HUDEP-2 (cell line): ENCODE results near the gene WASHC3.
"Not testable (repeated sequence)": the region's sequence is repeated elsewhere in the genome, so short reads cannot be mapped to it uniquely, and the experiment has no call there.

Experiments
- DNase-seq, 76 experiments: peaks; one replicate each; lab custom pipeline; 2025; ENCODE audit not compliant: unreplicated experiment in 76 of 76; lab: John Stamatoyannopoulos, UW

The WASHC3 gene

GRCh38 chr12:102051431-102051965 lies 10.3 kb downstream of the WASHC3 start:
- DNase-seq = no peak

GRCh38 chr12:102050660-102051430 lies 10.9 kb downstream of the WASHC3 start:
- DNase-seq = no peak

GRCh38 chr12:102043928-102044327 lies 17.9 kb downstream of the WASHC3 start:
- DNase-seq = no peak

- no peak for DNase-seq
These were observed 27.6 kb downstream of the WASHC3 start for GRCh38 chr12:102033991-102034745.

GRCh38 chr12:102031852-102032251 lies 29.9 kb downstream of the WASHC3 start:
- DNase-seq = no peak

GRCh38 chr12:102029141-102029540 lies 32.6 kb downstream of the WASHC3 start:
- DNase-seq = no peak

GRCh38 chr12:102026728-102027127 lies 35.1 kb downstream of the WASHC3 start:
- DNase-seq = no peak

- no peak for DNase-seq
These were observed 37.0 kb downstream of the WASHC3 start for GRCh38 chr12:102024765-102025164.

- DNase-seq = no peak
These were observed 38.4 kb downstream of the WASHC3 start for GRCh38 chr12:102023343-102023930.

- DNase-seq = no peak
These were observed 39.5 kb downstream of the WASHC3 start for GRCh38 chr12:102022286-102022685.

- no peak for DNase-seq
These were observed 40.1 kb downstream of the WASHC3 start for GRCh38 chr12:102021540-102022246.

GRCh38 chr12:102018607-102019006 lies 43.2 kb downstream of the WASHC3 start:
- not testable (repeated sequence) for DNase-seq

- no peak for DNase-seq
These were observed 45.3 kb downstream of the WASHC3 start for GRCh38 chr12:102016472-102016871.

- no peak for DNase-seq
These were observed 51.4 kb downstream of the WASHC3 start for GRCh38 chr12:102010265-102010994.

- no peak for DNase-seq
These were observed 52.0 kb downstream of the WASHC3 start for GRCh38 chr12:102009796-102010195.

- DNase-seq = no peak
These were observed 53.1 kb downstream of the WASHC3 start for GRCh38 chr12:102008615-102009126.

GRCh38 chr12:102005256-102005655 lies 56.5 kb downstream of the WASHC3 start:
- no peak for DNase-seq

GRCh38 chr12:101997102-101997501 lies 64.7 kb downstream of the WASHC3 start:
- no peak for DNase-seq

- DNase-seq = no peak
These were observed 66.1 kb downstream of the WASHC3 start for GRCh38 chr12:101995684-101996083.

GRCh38 chr12:101992091-101992490 lies 69.7 kb downstream of the WASHC3 start:
- DNase-seq = no peak
